Lower leg skin (tissue), 4 donors: ENCODE measurements around the gene DHX57. TPM values are rescaled to one million over a fixed set of nuclear protein-coding genes. Genes with fewer than 3 reads are reported as not detected.
A peak's percentile ranks its signal among the peaks of the same experiment; 100 is the strongest.

Experiments used
- DNase-seq, 2 donors: peaks; one replicate each; pipeline ENCODE4 v3.0.0-alpha.2; 2019; ENCODE audit warnings: low spot score in 2 of 2
- H3K4me3 ChIP-seq: fragments of 200-600 bp; sonication (generic); 2 replicates; pipeline ENCODE4 v1.5.1; 2017; ENCODE audit warnings: mild to moderate bottlenecking, low read depth; ENCODE audit not compliant: poor library complexity, severe bottlenecking
- CTCF ChIP-seq, 3 donors: fragments of 450-650 bp; IDR thresholded peaks; one replicate each; pipeline ENCODE4 v1.5.1; 2016; ENCODE audit warnings: antibody characterized with exemption in 3 of 3, mild to moderate bottlenecking in 3 of 3, moderate library complexity in 2 of 3
- POLR2A ChIP-seq, 2 donors: fragments of 450-650 bp; IDR thresholded peaks; one replicate each; pipeline ENCODE4 v1.6.1; 2016 to 2017; ENCODE audit warnings: antibody characterized with exemption in 2 of 2, mild to moderate bottlenecking in 1 of 2, moderate library complexity in 1 of 2
- WGBS, 2 donors: methylation state at CpG; one replicate each; pipeline ENCODE4 v1.1.5; 2018; 5-methylcytosine and 5-hydroxymethylcytosine counted together
- intact Hi-C: fragments of 100-400 bp; cut with DNase I; formaldehyde crosslinking; loops from one replicate; pipeline ENCODE4 v1.15.0; 2023; ENCODE audit warnings: low total_unique reads
- total RNA-seq, 4 donors: library from RNA; depleted of rRNA; stranded (reverse); fragments of >200 nt; gene quantifications; one replicate each; pipeline ENCODE4 v1.1.0, GENCODE V29; 2016

Gene DHX57
- total RNA-seq, result 10 to 100 TPM in 3 of 4 donors, 1 to 10 TPM in 1; 6.8 to 19.9 (median 15.8) TPM

GRCh38 chr2:38875576-38876367 is at the start of gene DHX57, which contains the start of gene MORN2:
Gene DHX57, minus strand, starts transcription at chr2:38875934. Its CDS starts 7,529 bp downstream, at chr2:38868405.
Gene MORN2, plus strand, starts transcription at chr2:38875976.
- WGBS, 2 donors, result 1% methylated on average over 20 to 43 of the region's 52 CpGs
- H3K4me3 ChIP-seq, result peak within 1 kb of the TSS; percentile 71
- intact Hi-C loops, result no loop called here
- peak; percentile 83 to 97 for DNase-seq
- TF ChIP-seq POLR2A (IDR thresholded peaks at IDR 0.05) (no peak), CTCF (IDR thresholded peaks at IDR 0.05) (no peak)

- H3K4me3 ChIP-seq, result no peak overlapping the region
- intact Hi-C loops, result no loop called here
- 90 to 93% methylated on average over 2 of the region's 2 CpGs for WGBS, 2 donors
- no peak for DNase-seq
- no peak for TF ChIP-seq CTCF (IDR thresholded peaks at IDR 0.05)
- no peak for TF ChIP-seq POLR2A (IDR thresholded peaks at IDR 0.05)
Measured at GRCh38 chr2:38922902-38923301, 47.2 kb upstream of the DHX57 start.

GRCh38 chr2:38922389-38922788 is 46.7 kb upstream of the DHX57 start:
- intact Hi-C loops, result no loop called here
- no peak for DNase-seq
- no peak overlapping the region for H3K4me3 ChIP-seq
- TF ChIP-seq POLR2A (IDR thresholded peaks at IDR 0.05) (no peak), CTCF (IDR thresholded peaks at IDR 0.05) (no peak)
- WGBS, 2 donors, result 87 to 92% methylated on average over 4 of the region's 4 CpGs

GRCh38 chr2:38912619-38913018 is 36.9 kb upstream of the DHX57 start:
- no peak for DNase-seq
- TF ChIP-seq POLR2A (IDR thresholded peaks at IDR 0.05) (no peak), CTCF (IDR thresholded peaks at IDR 0.05) (no peak)
- H3K4me3 ChIP-seq, result no peak overlapping the region
- WGBS, 2 donors, result 52 to 71% methylated on average over 1 of the region's 1 CpG
- intact Hi-C loops, result no loop called here

- 68 to 82% methylated on average over 1 of the region's 1 CpG for WGBS, 2 donors
- TF ChIP-seq POLR2A (IDR thresholded peaks at IDR 0.05), result no peak
- TF ChIP-seq CTCF (IDR thresholded peaks at IDR 0.05), result no peak
- H3K4me3 ChIP-seq, result no peak overlapping the region
- DNase-seq, result no peak
- intact Hi-C loops, result no loop called here
Measured at GRCh38 chr2:38911191-38911590, 35.5 kb upstream of the DHX57 start.
